Neutrophil (primary cell): ENCODE results near the gene PITPNB.

Source experiments
- H3K27ac ChIP-seq: fragments of 200-600 bp; sonication (generic); 2 replicates; pipeline ENCODE4 v1.5.1; 2016; ENCODE audit warnings: mild to moderate bottlenecking, moderate library complexity
- H3K27me3 ChIP-seq: fragments of 200-600 bp; sonication (generic); 2 replicates; pipeline ENCODE4 v1.6.0; 2016; ENCODE audit warnings: mild to moderate bottlenecking
- H3K36me3 ChIP-seq: fragments of 200-600 bp; sonication (generic); 2 replicates; pipeline ENCODE4 v1.5.1; 2017
- H3K4me1 ChIP-seq, 2 experiments: fragments of 200-600 bp in 1 of 2; sonication (generic) in 1 of 2; 1 replicate in 1 of 2; 2 replicates in 1 of 2; pipeline versions ENCODE4 v1.5.1 to v1.6.1; 2013 to 2016; ENCODE audit warnings: low read depth in 1 of 2, low read length in 1 of 2, mild to moderate bottlenecking in 1 of 2, moderate library complexity in 1 of 2; ENCODE audit not compliant: control insufficient read depth in 1 of 2, insufficient read depth in 1 of 2
- H3K4me3 ChIP-seq, 2 experiments: fragments of 200-600 bp in 1 of 2; sonication (generic) in 1 of 2; 1 replicate in 1 of 2; 2 replicates in 1 of 2; pipeline ENCODE4 v1.5.1; 2013 to 2016; ENCODE audit warnings: low read depth in 1 of 2, low read length in 1 of 2, mild to moderate bottlenecking in 1 of 2, moderate library complexity in 1 of 2
- H3K9me3 ChIP-seq: fragments of 200-600 bp; sonication (generic); 2 replicates; pipeline ENCODE4 v1.5.1; 2016
- CTCF ChIP-seq: fragments of 200-600 bp; sonication (generic); IDR thresholded peaks from 2 replicates; pipeline ENCODE4 v1.5.1; 2016; ENCODE audit warnings: antibody characterized with exemption

Gene PITPNB

GRCh38 chr22:27842201-27842600 lies 76.9 kb downstream of the PITPNB start:
- Histone ChIP-seq H3K4me3 (no peak overlapping the region), H3K9me3 (no peaks in the 10 kb centered on the region), H3K4me1 (no peaks in the 10 kb centered on the region), H3K27ac (no peak overlapping the region), H3K36me3 (peaks cover 12% of the 10 kb centered on the region), H3K27me3 (no peaks in the 10 kb centered on the region)
- TF ChIP-seq CTCF, result no peak

- Histone ChIP-seq H3K27ac (no peak overlapping the region), H3K36me3 (peaks cover 5% of the 10 kb centered on the region), H3K4me3 (no peak overlapping the region), H3K27me3 (no peaks in the 10 kb centered on the region), H3K4me1 (no peaks in the 10 kb centered on the region), H3K9me3 (no peaks in the 10 kb centered on the region)
- no peak for TF ChIP-seq CTCF
Observed at GRCh38 chr22:27840436-27840835, 78.6 kb downstream of the PITPNB start.

GRCh38 chr22:27839057-27839660 lies 79.9 kb downstream of the PITPNB start:
- Histone ChIP-seq H3K4me1 (no peaks in the 10 kb centered on the region), H3K4me3 (no peak overlapping the region)

GRCh38 chr22:27836181-27836580 lies 82.9 kb downstream of the PITPNB start:
- Histone ChIP-seq H3K27ac (no peak overlapping the region), H3K4me3 (no peak overlapping the region), H3K36me3 (no peaks in the 10 kb centered on the region), H3K4me1 (no peaks in the 10 kb centered on the region), H3K27me3 (no peaks in the 10 kb centered on the region), H3K9me3 (no peaks in the 10 kb centered on the region)
- no peak for TF ChIP-seq CTCF

More at GRCh38 chr22:27839057-27839660, 79.9 kb downstream of the PITPNB start:
- TF ChIP-seq CTCF, result no peak
- Histone ChIP-seq H3K36me3 (no peaks in the 10 kb centered on the region), H3K27ac (no peak overlapping the region), H3K9me3 (no peaks in the 10 kb centered on the region), H3K27me3 (no peaks in the 10 kb centered on the region)

GRCh38 chr22:27835446-27835845 lies 83.6 kb downstream of the PITPNB start:
- Histone ChIP-seq H3K27me3 (no peaks in the 10 kb centered on the region), H3K27ac (no peak overlapping the region), H3K9me3 (no peaks in the 10 kb centered on the region), H3K4me1 (no peaks in the 10 kb centered on the region), H3K4me3 (no peak overlapping the region), H3K36me3 (no peaks in the 10 kb centered on the region)
- no peak for TF ChIP-seq CTCF
